HG03342 (cell line): ENCODE data around the gene RHAG.
"Not testable (repeated sequence)": the region's sequence is repeated elsewhere in the genome, so short reads cannot be mapped to it uniquely, and the experiment has no call there.

Experiments used
- ATAC-seq: cut with Tn5 transposase; IDR thresholded peaks from one replicate; pipeline ENCODE4 v1.9.1; 2021; ENCODE audit warnings: mild to moderate bottlenecking, moderate library complexity; ENCODE audit not compliant: unreplicated experiment

The RHAG gene

GRCh38 chr6:49636713-49637349, at the start of gene RHAG:
Gene RHAG, minus strand, starts transcription at chr6:49636839. Its CDS starts 27 bp downstream, at chr6:49636812.
- no peak for ATAC-seq

- ATAC-seq = no peak
These were observed 40.1 kb upstream of the RHAG start for GRCh38 chr6:49676671-49677281.

GRCh38 chr6:49675816-49676215, 39.2 kb upstream of the RHAG start:
- no peak for ATAC-seq

- ATAC-seq = no peak
These were observed 31.5 kb upstream of the RHAG start for GRCh38 chr6:49668083-49668511.

- no peak for ATAC-seq
These were observed 30.5 kb upstream of the RHAG start for GRCh38 chr6:49666930-49667757.

GRCh38 chr6:49666480-49666879, 29.8 kb upstream of the RHAG start:
- no peak for ATAC-seq

- no peak for ATAC-seq
These were observed 28.2 kb upstream of the RHAG start for GRCh38 chr6:49664817-49665216.

- ATAC-seq = not testable (repeated sequence)
These were observed 27.4 kb upstream of the RHAG start for GRCh38 chr6:49664054-49664453.

GRCh38 chr6:49662892-49663261, 26.2 kb upstream of the RHAG start:
- ATAC-seq = no peak

- no peak for ATAC-seq
These were observed 25.7 kb upstream of the RHAG start for GRCh38 chr6:49662231-49662891.

GRCh38 chr6:49653942-49654341, 17.3 kb upstream of the RHAG start:
- ATAC-seq = no peak

- ATAC-seq = no peak
These were observed 16.8 kb upstream of the RHAG start for GRCh38 chr6:49653438-49653837.

GRCh38 chr6:49651239-49651638, 14.6 kb upstream of the RHAG start:
- no peak for ATAC-seq

- no peak for ATAC-seq
These were observed 13.3 kb upstream of the RHAG start for GRCh38 chr6:49649988-49650387.

GRCh38 chr6:49648036-49648435, 11.4 kb upstream of the RHAG start:
- ATAC-seq = no peak

- ATAC-seq = no peak
These were observed 10.8 kb upstream of the RHAG start for GRCh38 chr6:49647476-49647875.

GRCh38 chr6:49646942-49647341, 10.3 kb upstream of the RHAG start:
- no peak for ATAC-seq

- ATAC-seq = no peak
These were observed 9.6 kb upstream of the RHAG start for GRCh38 chr6:49646130-49646824.

GRCh38 chr6:49645139-49645538, 8.5 kb upstream of the RHAG start:
- ATAC-seq = no peak

GRCh38 chr6:49639177-49639817, 2.7 kb upstream of the RHAG start:
- no peak for ATAC-seq
